SK-N-MC (cell line): ENCODE measurements around the gene FAF2.

Source experiments
- DNase-seq: peaks from one replicate; pipeline ENCODE4 v3.0.0-alpha.2; 2011; ENCODE audit warnings: low read depth, low spot score
- H3K27ac ChIP-seq: fragments of 200-600 bp; sonication (generic); 2 replicates; pipeline ENCODE4 v1.5.1; 2016; ENCODE audit warnings: mixed run types
- H3K36me3 ChIP-seq: fragments of 200-600 bp; sonication (generic); 2 replicates; pipeline ENCODE4 v1.6.1; 2017; ENCODE audit warnings: antibody characterized with exemption, low read length, mixed read lengths; ENCODE audit not compliant: insufficient read depth
- H3K4me3 ChIP-seq: fragments of 200-600 bp; sonication (generic); 2 replicates; pipeline ENCODE4 v1.5.1; 2016
- H3K9ac ChIP-seq: fragments of 200-600 bp; sonication (generic); 2 replicates; pipeline ENCODE4 v1.8.0; 2017; ENCODE audit warnings: mixed run types, mixed read lengths; ENCODE audit not compliant: insufficient read length
- H3K9me3 ChIP-seq: fragments of 200-600 bp; sonication (generic); 2 replicates; pipeline ENCODE4 v1.6.1; 2017; ENCODE audit warnings: low read depth, mild to moderate bottlenecking, antibody characterized with exemption, low read length, moderate library complexity, mixed read lengths
- EZH2 ChIP-seq: fragments of 200-600 bp; sonication (generic); IDR thresholded peaks from one replicate; pipeline ENCODE4 v1.6.1; 2017; ENCODE audit warnings: antibody characterized with exemption
- FOXP2 ChIP-seq: optimal IDR thresholded peaks from 2 replicates; pipeline ENCODE3; 2011; ENCODE audit warnings: mild to moderate bottlenecking, moderate library complexity; ENCODE audit not compliant: insufficient read depth; ENCODE audit errors: extremely low read length, control extremely low read depth
- POLR2AphosphoS5 ChIP-seq: IDR thresholded peaks from 2 replicates; pipeline ENCODE4 v1.6.1; 2012; ENCODE audit warnings: mild to moderate bottlenecking, low read depth, low read length, borderline replicate concordance

The FAF2 gene

GRCh38 chr5:176444742-176445141, 3.4 kb upstream of the FAF2 start:
- TF ChIP-seq EZH2 (no peak), POLR2AphosphoS5 (no peak), FOXP2 (no peak)
- no peak overlapping the region for H3K27ac ChIP-seq
- DNase-seq = no peak

DNA sequence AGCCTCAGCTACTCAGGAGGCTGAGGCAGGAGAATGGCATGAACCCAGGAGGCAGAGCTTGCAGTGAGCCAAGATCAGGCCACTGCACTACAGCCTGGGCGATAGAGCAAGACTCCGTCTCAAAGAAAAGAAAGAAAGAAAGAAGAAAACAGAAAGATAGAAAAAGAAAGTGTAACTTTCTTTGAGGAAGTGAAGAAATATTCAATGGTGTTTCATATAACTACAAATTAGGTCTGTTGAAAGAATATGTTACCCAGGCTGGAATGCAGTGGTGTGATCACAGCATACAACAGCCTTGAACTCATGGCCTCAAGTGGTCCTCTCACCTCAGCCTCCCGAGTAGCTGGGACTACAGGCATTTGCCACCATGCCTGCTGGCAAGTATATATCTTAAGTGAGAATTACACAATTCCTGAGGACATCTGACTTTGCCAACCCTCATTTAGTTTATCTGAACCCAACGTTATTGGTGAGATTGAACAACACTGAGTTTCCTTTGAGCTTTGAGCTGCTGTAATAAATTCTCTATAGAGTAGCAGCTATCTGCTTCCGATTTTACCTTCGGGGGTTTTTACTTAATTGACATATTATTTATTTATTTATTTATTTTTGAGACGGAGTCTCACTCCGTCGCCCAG, 2.0 kb upstream of the FAF2 start:
- no peak overlapping the region for H3K9ac ChIP-seq
- no peak for DNase-seq

More at GRCh38 chr5:176444742-176445141, 3.4 kb upstream of the FAF2 start:
- no peak overlapping the region for H3K9ac ChIP-seq
- no peak overlapping the region for H3K4me3 ChIP-seq
- no peaks in the 10 kb centered on the region for H3K9me3 ChIP-seq
- no peaks in the 10 kb centered on the region for H3K36me3 ChIP-seq

GRCh38 chr5:176446884-176447590, 1.1 kb upstream of the FAF2 start:
- Histone ChIP-seq H3K9ac (peak overlapping the region; percentile 92), H3K36me3 (no peaks in the 10 kb centered on the region), H3K27ac (no peak overlapping the region; the same call in 1 of the 2 replicates), H3K4me3 (peak overlapping the region; percentile 94), H3K9me3 (no peaks in the 10 kb centered on the region)
- DNase-seq = no peak
- TF ChIP-seq POLR2AphosphoS5 = no peak
- TF ChIP-seq EZH2 = no peak
- no peak for TF ChIP-seq FOXP2

More for the DNA sequence above, 2.0 kb upstream of the FAF2 start:
- H3K4me3 ChIP-seq = no peak overlapping the region
- H3K27ac ChIP-seq = no peak overlapping the region
- no peaks in the 10 kb centered on the region for H3K9me3 ChIP-seq
- no peaks in the 10 kb centered on the region for H3K36me3 ChIP-seq
- TF ChIP-seq EZH2 (no peak), POLR2AphosphoS5 (no peak)

- Histone ChIP-seq H3K4me3 (peak overlapping the region; percentile 94), H3K27ac (peak overlapping the region; percentile 42; the same call in 1 of the 2 replicates), H3K36me3 (peaks cover 5% of the 10 kb centered on the region), H3K9ac (peak overlapping the region; percentile 92), H3K9me3 (no peaks in the 10 kb centered on the region)
- no peak for DNase-seq
- TF ChIP-seq EZH2 (no peak), POLR2AphosphoS5 (no peak; the same call in 1 of the 2 replicates), FOXP2 (no peak)
These were observed 601 bp upstream of the FAF2 start for GRCh38 chr5:176447591-176447977.

- Histone ChIP-seq H3K9me3 (no peaks in the 10 kb centered on the region), H3K9ac (peak overlapping the region; percentile 0), H3K36me3 (peaks cover 23% of the 10 kb centered on the region), H3K27ac (no peak overlapping the region), H3K4me3 (peak overlapping the region; percentile 94)
- no peak for TF ChIP-seq FOXP2
- no peak for TF ChIP-seq EZH2
- no peak for TF ChIP-seq POLR2AphosphoS5
- no peak for DNase-seq
These were observed 1.9 kb downstream of the FAF2 start for GRCh38 chr5:176450077-176450476.

GRCh38 chr5:176454724-176455394, 6.7 kb downstream of the FAF2 start:
- H3K36me3 ChIP-seq = peaks cover 23% of the 10 kb centered on the region
- DNase-seq = no peak
- H3K9ac ChIP-seq = no peak overlapping the region
- no peak overlapping the region for H3K27ac ChIP-seq
- H3K4me3 ChIP-seq = no peak overlapping the region
- H3K9me3 ChIP-seq = no peaks in the 10 kb centered on the region
- TF ChIP-seq EZH2 (no peak), POLR2AphosphoS5 (no peak), FOXP2 (no peak)

DNA sequence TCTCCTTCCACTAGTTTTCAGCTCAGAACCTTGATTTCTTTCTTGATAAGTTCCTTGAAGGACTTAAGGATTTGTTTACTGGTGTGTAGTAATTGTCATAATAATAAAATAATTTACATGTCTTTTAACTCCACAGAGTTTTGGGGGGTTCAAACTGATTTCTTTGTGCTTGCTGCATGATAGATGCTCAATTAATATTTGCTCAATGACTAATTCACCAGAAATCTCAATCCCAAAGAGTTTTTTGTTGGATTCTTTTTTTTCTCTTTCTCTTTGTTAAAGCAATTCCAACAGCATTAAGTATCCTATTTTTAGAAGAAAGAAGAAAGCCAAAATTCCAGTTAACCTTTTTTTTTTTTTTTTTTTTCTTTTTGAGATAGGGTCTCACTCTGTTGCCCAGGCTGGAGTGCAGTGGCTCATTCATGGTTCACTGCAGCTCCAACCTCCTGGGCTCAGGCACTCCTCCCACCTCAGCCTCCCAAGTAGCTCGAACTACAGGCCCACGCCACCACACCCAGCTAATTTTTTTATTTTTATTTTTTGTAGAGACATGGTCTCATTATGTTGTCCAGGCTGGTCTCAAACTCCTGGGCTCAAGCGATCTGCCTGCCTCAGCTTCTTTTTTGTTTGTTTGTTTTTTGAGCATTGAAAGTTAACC, 10.8 kb downstream of the FAF2 start:
- Histone ChIP-seq H3K27ac (no peak overlapping the region), H3K36me3 (peaks cover 4% of the 10 kb centered on the region), H3K9me3 (no peaks in the 10 kb centered on the region), H3K9ac (no peak overlapping the region), H3K4me3 (no peak overlapping the region)
- DNase-seq = no peak
- TF ChIP-seq EZH2 (no peak), POLR2AphosphoS5 (no peak), FOXP2 (no peak)

GRCh38 chr5:176461349-176461748, 13.2 kb downstream of the FAF2 start:
- Histone ChIP-seq H3K9me3 (no peaks in the 10 kb centered on the region), H3K36me3 (peaks cover 10% of the 10 kb centered on the region; the same call in 1 of the 2 replicates), H3K4me3 (no peak overlapping the region), H3K9ac (no peak overlapping the region), H3K27ac (no peak overlapping the region)
- DNase-seq = no peak
- no peak for TF ChIP-seq EZH2
- TF ChIP-seq POLR2AphosphoS5 = no peak
- TF ChIP-seq FOXP2 = no peak
